Measurements from ENCODE around the gene JOSD1.

Gene JOSD1

DNA sequence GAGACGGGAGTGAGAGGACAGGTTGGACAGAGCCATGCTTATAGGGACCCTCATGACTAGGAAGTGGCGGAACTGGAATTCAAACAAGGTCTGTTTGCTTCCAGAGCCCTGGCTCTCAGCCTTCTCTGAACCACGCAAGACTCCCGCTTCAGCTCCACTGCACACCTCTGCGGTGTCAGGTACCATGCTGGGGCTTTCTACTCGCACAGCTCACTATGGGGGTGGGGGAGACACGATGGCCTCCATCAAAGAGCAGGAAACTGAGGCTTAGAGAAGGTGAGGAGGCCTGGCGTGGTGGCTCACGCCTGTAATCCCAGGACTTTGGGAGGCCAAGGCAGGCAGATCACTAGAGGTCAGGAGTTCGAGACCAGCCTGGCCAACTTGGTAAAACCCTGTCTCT, 40.8 kb upstream of the JOSD1 start:
- no peak for DNase-seq (ENCODE audit: low spot score)
- TF ChIP-seq, protein P1, sequence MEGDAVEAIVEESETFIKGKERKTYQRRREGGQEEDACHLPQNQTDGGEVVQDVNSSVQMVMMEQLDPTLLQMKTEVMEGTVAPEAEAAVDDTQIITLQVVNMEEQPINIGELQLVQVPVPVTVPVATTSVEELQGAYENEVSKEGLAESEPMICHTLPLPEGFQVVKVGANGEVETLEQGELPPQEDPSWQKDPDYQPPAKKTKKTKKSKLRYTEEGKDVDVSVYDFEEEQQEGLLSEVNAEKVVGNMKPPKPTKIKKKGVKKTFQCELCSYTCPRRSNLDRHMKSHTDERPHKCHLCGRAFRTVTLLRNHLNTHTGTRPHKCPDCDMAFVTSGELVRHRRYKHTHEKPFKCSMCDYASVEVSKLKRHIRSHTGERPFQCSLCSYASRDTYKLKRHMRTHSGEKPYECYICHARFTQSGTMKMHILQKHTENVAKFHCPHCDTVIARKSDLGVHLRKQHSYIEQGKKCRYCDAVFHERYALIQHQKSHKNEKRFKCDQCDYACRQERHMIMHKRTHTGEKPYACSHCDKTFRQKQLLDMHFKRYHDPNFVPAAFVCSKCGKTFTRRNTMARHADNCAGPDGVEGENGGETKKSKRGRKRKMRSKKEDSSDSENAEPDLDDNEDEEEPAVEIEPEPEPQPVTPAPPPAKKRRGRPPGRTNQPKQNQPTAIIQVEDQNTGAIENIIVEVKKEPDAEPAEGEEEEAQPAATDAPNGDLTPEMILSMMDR (IDR thresholded peaks at IDR 0.05; ENCODE audit: extremely low read depth, missing control alignments): no peak

GRCh38 chr22:38741166-38741565, 40.4 kb upstream of the JOSD1 start:
- TF ChIP-seq, protein P1 (IDR thresholded peaks at IDR 0.05; ENCODE audit: extremely low read depth, missing control alignments): no peak

GRCh38 chr22:38740754-38741153, 40.0 kb upstream of the JOSD1 start:
- DNase-seq (ENCODE audit: low spot score): no peak
- TF ChIP-seq, protein P1 (IDR thresholded peaks at IDR 0.05; ENCODE audit: extremely low read depth, missing control alignments): no peak

More at GRCh38 chr22:38741166-38741565, 40.4 kb upstream of the JOSD1 start:
- no peak for DNase-seq (ENCODE audit: low spot score)

GRCh38 chr22:38740116-38740723, 39.5 kb upstream of the JOSD1 start:
- no peak for DNase-seq (ENCODE audit: low spot score)
- TF ChIP-seq, protein P1 (IDR thresholded peaks at IDR 0.05; ENCODE audit: extremely low read depth, missing control alignments): no peak

DNA sequence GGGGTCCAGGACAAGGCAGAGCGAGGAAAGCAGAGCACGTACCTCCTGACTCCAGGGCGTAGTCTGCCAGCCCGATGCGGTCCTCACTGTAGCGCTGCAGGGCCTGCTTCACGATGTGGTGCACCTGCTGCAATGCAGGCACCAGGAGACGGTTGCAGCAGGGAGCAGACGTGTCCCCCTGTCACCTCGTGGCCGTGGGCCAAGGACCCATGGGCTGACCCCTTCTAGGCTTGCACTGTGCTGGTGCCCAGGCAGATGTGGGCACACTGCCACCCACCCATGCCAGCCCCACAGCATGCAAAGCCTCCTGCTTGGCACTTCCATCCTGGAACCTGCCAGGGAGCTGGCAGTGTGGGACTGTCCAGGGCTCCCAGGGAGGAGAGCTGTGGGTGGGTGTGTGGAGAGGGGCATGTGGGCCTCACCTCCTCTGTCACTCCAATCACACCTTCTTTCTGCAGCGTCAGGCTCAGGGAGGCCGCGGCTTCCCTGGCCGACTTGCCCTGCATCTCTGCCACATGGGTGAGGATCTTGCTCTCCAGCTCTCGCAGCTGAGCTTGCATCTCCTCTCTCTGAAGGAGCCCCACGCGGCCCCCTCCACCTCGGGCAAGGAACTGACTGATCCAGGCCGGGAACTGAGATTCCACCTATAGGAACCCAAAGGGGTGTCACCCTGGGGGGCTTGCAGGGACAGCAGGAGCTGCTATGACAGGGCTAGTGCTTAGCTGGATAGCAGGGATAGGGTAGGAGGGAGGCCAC, 38.7 kb upstream of the JOSD1 start:
- DNase-seq (ENCODE audit: low spot score): no peak
- TF ChIP-seq, protein P1 (IDR thresholded peaks at IDR 0.05; ENCODE audit: extremely low read depth, missing control alignments): no peak

DNA sequence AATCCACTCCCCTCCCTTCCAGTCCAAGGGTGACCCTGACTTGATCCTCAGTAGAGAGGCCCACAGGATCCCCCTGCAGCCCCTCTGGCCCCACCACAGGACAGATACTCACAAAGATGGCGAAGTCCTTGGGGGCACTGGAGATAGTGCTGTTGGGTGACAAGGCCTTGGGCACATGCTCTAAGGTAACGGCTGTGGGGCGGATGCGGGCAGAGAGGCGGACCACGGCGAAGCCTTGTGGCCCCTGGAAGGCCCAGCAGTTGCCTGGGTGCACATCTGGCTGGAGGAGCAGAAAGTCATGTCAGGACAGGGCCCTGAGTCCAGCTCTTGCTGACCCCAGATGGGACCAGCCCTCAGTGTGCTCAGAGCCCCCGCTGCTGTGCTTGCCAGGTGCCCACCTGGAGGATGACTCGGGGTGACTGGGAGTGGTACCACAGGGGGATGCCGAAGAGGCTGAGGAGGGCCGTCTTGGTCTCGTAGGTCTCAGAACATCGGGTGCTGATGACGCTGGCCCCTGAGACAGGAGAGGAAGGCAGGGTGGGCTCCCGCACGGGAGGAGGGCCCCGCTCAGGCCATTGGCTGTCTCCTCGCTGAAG, 37.8 kb upstream of the JOSD1 start:
- TF ChIP-seq, protein P1 (IDR thresholded peaks at IDR 0.05; ENCODE audit: extremely low read depth, missing control alignments): no peak
- DNase-seq (ENCODE audit: low spot score): no peak
